Activated naive CD4-positive, alpha-beta T cell treated with anti-CD3 and anti-CD28 coated beads, Interleukin-2, amount 50 U/mL, for 24 hours (primary cell): ENCODE measurements around the gene LAMTOR1.
A peak's percentile ranks its signal among the peaks of the same experiment; 100 is the strongest.

Experiments used
- H3K27ac Mint-ChIP-seq: one replicate; pipeline ENCODE4 v1.8.0; 2021; ENCODE audit warnings: mild to moderate bottlenecking, mixed read lengths
- H3K27me3 Mint-ChIP-seq: one replicate; pipeline ENCODE4 v1.8.0; 2021; ENCODE audit warnings: mixed read lengths
- H3K36me3 Mint-ChIP-seq: one replicate; pipeline ENCODE4 v1.8.0; 2021; ENCODE audit warnings: mixed read lengths
- H3K4me1 Mint-ChIP-seq: one replicate; pipeline ENCODE4 v1.8.0; 2021; ENCODE audit warnings: mixed read lengths
- H3K4me3 Mint-ChIP-seq: one replicate; pipeline ENCODE4 v1.8.0; 2021; ENCODE audit warnings: mild to moderate bottlenecking, mixed read lengths
- H3K9me3 Mint-ChIP-seq: one replicate; pipeline ENCODE4 v1.8.0; 2021; ENCODE audit warnings: mixed read lengths

LAMTOR1 gene

DNA sequence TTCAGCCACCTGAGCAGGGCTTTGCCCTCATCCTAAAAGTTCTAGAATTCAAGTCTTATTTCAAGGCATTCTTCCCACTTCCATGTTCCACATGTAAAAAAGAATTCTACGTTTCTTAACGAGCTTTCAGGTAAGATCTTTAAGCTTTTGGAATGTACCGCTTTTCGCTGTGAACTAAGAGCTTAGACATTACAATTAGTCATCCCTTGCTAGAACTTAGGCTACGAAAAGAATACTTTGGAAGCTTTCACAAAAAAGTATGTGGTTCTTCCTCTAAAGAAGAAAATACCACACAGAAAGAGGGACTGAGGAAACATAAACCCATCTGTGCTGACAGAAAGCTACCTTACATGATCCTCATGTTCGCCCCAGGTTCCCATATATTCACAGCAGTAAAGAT is 24.6 kb downstream of the LAMTOR1 start:
- H3K4me3 Mint-ChIP-seq: peak overlapping the region; percentile 68
- H3K36me3 Mint-ChIP-seq: no peaks in the 10 kb centered on the region
- H3K27ac Mint-ChIP-seq: no peak overlapping the region
- H3K27me3 Mint-ChIP-seq: no peaks in the 10 kb centered on the region
- peaks cover 60% of the 10 kb centered on the region for H3K4me1 Mint-ChIP-seq
- no peaks in the 10 kb centered on the region for H3K9me3 Mint-ChIP-seq

DNA sequence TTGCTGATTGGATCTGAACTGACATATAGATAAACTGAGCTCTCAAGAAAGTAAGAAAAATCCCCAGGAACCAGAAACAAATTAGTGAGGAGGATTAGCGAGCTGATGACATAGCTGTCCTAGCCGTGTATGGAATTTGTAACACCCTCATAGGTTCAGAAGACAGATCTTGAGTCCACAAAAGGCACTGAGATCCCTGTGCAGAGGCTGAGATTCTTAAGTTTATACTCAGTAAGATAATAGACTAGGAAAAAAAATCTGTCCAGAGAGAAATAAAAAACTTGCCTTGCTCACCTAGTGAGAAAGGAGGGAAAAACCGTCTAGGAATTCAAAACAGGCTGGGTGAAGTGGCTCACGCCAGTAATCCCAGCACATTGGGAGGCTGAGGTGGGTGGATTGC is 27.3 kb downstream of the LAMTOR1 start:
- Mint-ChIP-seq H3K4me1 (peaks cover 58% of the 10 kb centered on the region), H3K27me3 (no peaks in the 10 kb centered on the region), H3K36me3 (peaks cover 3% of the 10 kb centered on the region), H3K9me3 (no peaks in the 10 kb centered on the region), H3K4me3 (no peak overlapping the region), H3K27ac (peak overlapping the region; percentile 55)

DNA sequence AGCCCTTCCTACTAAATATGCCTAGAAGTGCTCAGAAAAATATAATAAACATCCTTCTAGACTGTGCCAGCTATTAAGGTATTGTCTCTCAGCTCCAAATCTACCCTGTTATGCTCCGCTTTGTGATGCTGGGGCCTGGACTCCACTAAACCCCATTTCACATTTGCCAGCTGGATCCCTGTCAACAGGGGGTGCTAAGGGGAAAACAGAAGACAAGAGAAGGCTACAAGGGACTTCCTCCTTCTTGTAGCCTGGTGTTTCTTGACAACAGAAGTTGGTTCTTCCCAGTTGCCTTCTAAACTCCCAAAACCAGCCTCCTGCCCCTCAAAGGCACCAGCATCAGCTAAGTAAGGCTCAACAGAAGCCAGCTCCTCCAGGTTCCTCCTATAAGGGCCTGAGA is 28.0 kb downstream of the LAMTOR1 start:
- Mint-ChIP-seq H3K36me3 (peaks cover 3% of the 10 kb centered on the region), H3K4me1 (peaks cover 57% of the 10 kb centered on the region), H3K27ac (no peak overlapping the region), H3K9me3 (no peaks in the 10 kb centered on the region), H3K27me3 (no peaks in the 10 kb centered on the region), H3K4me3 (no peak overlapping the region)

- Mint-ChIP-seq H3K9me3 (no peaks in the 10 kb centered on the region), H3K4me1 (peaks cover 58% of the 10 kb centered on the region), H3K27ac (no peak overlapping the region), H3K36me3 (peaks cover 6% of the 10 kb centered on the region), H3K4me3 (no peak overlapping the region), H3K27me3 (no peaks in the 10 kb centered on the region)
Observed at GRCh38 chr11:72072348-72072747, 30.7 kb downstream of the LAMTOR1 start.

- Mint-ChIP-seq H3K27me3 (no peaks in the 10 kb centered on the region), H3K4me3 (no peak overlapping the region), H3K9me3 (no peaks in the 10 kb centered on the region), H3K36me3 (peaks cover 6% of the 10 kb centered on the region), H3K27ac (no peak overlapping the region), H3K4me1 (peaks cover 48% of the 10 kb centered on the region)
Observed at GRCh38 chr11:72070491-72070890, 32.6 kb downstream of the LAMTOR1 start.

- H3K27me3 Mint-ChIP-seq: no peaks in the 10 kb centered on the region
- H3K27ac Mint-ChIP-seq: no peak overlapping the region
- peaks cover 6% of the 10 kb centered on the region for H3K36me3 Mint-ChIP-seq
- no peaks in the 10 kb centered on the region for H3K9me3 Mint-ChIP-seq
- no peak overlapping the region for H3K4me3 Mint-ChIP-seq
- H3K4me1 Mint-ChIP-seq: peaks cover 43% of the 10 kb centered on the region
Observed at GRCh38 chr11:72069787-72070251, 33.3 kb downstream of the LAMTOR1 start.

- peaks cover 6% of the 10 kb centered on the region for H3K36me3 Mint-ChIP-seq
- H3K27ac Mint-ChIP-seq: no peak overlapping the region
- H3K4me3 Mint-ChIP-seq: no peak overlapping the region
- no peaks in the 10 kb centered on the region for H3K9me3 Mint-ChIP-seq
- H3K4me1 Mint-ChIP-seq: peaks cover 43% of the 10 kb centered on the region
- no peaks in the 10 kb centered on the region for H3K27me3 Mint-ChIP-seq
Observed at GRCh38 chr11:72069200-72069599, 33.9 kb downstream of the LAMTOR1 start.

DNA sequence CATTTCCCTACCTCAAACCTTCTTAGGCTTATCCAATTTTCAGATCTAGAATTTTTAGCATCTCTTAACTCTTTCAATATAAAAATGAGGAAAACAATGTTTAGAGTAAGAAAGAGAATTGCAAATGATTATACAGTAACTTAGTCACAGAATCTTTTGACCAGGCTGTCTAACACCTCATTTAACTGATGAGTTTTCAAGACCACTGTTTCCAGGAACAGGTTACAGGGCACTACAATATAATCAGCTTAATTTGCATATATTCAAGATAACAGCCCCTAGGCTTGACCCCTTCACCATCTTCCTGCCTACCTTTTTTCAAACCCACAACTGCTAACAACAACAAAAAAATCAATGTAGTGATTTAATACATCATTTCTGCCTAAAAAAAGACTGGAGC is 35.4 kb downstream of the LAMTOR1 start:
- no peaks in the 10 kb centered on the region for H3K9me3 Mint-ChIP-seq
- H3K36me3 Mint-ChIP-seq: peaks cover 3% of the 10 kb centered on the region
- H3K27ac Mint-ChIP-seq: no peak overlapping the region
- H3K4me3 Mint-ChIP-seq: no peak overlapping the region
- H3K27me3 Mint-ChIP-seq: no peaks in the 10 kb centered on the region
- peaks cover 36% of the 10 kb centered on the region for H3K4me1 Mint-ChIP-seq

GRCh38 chr11:72067266-72067665 is 35.8 kb downstream of the LAMTOR1 start:
- Mint-ChIP-seq H3K27ac (no peak overlapping the region), H3K9me3 (no peaks in the 10 kb centered on the region), H3K27me3 (no peaks in the 10 kb centered on the region), H3K4me1 (peaks cover 32% of the 10 kb centered on the region), H3K4me3 (no peak overlapping the region), H3K36me3 (peaks cover 3% of the 10 kb centered on the region)

- Mint-ChIP-seq H3K27me3 (no peaks in the 10 kb centered on the region), H3K36me3 (peaks cover 6% of the 10 kb centered on the region), H3K4me3 (no peak overlapping the region), H3K9me3 (no peaks in the 10 kb centered on the region), H3K4me1 (peaks cover 28% of the 10 kb centered on the region), H3K27ac (no peak overlapping the region)
Observed at GRCh38 chr11:72066855-72067254, 36.2 kb downstream of the LAMTOR1 start.

GRCh38 chr11:72061739-72062396 is 41.2 kb downstream of the LAMTOR1 start:
- Mint-ChIP-seq H3K27ac (no peak overlapping the region), H3K9me3 (no peaks in the 10 kb centered on the region), H3K4me3 (no peak overlapping the region), H3K36me3 (peaks cover 8% of the 10 kb centered on the region), H3K4me1 (no peaks in the 10 kb centered on the region), H3K27me3 (no peaks in the 10 kb centered on the region)

DNA sequence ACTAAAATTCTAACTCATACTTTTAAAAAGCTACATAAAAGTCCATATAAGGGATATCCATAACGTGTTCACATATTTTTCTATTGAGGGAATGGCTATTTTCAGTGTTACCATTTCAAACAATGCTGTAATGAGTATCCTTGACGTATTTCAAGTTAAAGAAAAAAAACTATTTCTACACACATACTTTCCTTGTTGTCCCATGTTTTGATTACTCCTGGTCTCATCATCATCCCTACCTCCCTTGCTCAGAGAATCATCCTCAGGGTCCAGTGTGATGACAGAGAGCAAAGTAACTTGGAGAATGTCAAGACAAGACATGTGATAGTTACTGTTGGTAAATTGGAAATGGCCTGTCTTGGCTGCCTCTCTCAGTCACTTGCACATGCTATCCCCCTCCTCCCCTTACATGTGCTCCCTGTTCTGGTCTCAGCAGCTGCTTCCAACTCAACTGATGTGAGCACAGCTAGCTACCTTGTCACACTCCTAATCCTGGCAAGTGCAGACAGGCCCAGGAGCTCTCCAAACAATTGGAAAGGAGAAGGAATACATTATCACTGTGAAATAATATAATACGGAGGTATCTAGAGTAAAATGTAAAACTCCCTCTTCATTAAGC is 44.6 kb downstream of the LAMTOR1 start:
- H3K36me3 Mint-ChIP-seq: peaks cover 10% of the 10 kb centered on the region
- no peak overlapping the region for H3K27ac Mint-ChIP-seq

GRCh38 chr11:72048766-72049460 is 54.2 kb downstream of the LAMTOR1 start:
- Mint-ChIP-seq H3K9me3 (no peaks in the 10 kb centered on the region), H3K4me3 (no peak overlapping the region), H3K27ac (peak overlapping the region; percentile 23), H3K4me1 (peaks cover 21% of the 10 kb centered on the region), H3K36me3 (peaks cover 4% of the 10 kb centered on the region), H3K27me3 (no peaks in the 10 kb centered on the region)

More for the DNA sequence above, 44.6 kb downstream of the LAMTOR1 start:
- H3K4me3 Mint-ChIP-seq: no peak overlapping the region
- H3K4me1 Mint-ChIP-seq: peaks cover 3% of the 10 kb centered on the region
- no peaks in the 10 kb centered on the region for H3K27me3 Mint-ChIP-seq
- no peaks in the 10 kb centered on the region for H3K9me3 Mint-ChIP-seq
